ENCODE results near the gene FAM110C. TPM values are rescaled to one million over a fixed set of nuclear protein-coding genes. Genes with fewer than 3 reads are reported as not detected.

Gene FAM110C
- polyA plus RNA-seq, 1 donor from 2014 or later, result 0.21 TPM

DNA sequence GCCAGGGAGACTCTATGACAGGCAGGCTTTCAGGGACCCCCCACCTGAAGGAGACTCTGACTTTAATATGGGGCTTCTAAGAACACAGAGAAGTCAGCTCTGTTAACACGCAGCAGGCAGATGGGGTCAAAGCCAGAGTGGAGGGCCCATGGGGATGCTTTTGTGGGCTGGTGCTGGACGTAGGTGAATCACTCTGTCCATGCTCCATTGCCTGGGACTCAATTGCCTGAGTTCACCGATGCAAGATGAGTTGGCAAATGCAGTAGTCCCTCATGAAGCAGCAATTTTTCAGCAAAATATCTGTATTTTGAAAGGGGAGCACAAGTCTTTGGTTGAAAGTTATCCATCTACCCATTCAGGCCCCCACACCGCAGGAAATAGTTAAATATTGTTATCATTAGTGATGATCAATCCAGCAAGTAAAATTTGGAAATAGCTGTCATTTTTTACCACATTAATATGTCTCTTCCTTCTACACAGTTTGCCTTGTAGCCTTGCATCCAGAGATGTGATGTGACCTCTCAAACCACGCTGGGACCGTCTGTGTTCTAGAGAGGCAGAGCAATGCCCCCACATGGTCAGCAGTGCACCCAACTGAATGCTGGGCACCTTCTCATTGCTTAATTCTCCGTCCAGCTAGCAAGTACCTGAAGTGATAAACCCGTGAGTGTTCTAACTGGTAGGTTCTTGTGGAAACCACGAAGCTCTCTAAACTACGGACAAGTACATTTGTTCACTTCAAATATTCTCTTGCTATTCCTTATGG is 34.8 kb upstream of the FAM110C start:
- Histone ChIP-seq H3K36me3 (ENCODE audit: insufficient read depth, low read length) (no peaks in the 10 kb centered on the region), H3K27ac (ENCODE audit: low read length) (no peak overlapping the region), H3K9ac (ENCODE audit: low read length) (no peak overlapping the region), H4K20me1 (ENCODE audit: insufficient read depth) (no peaks in the 10 kb centered on the region), H3F3A (ENCODE audit: insufficient read depth, low read length, poor library complexity, severe bottlenecking) (no peaks in the 10 kb centered on the region), H3K79me2 (replicated peaks; ENCODE audit: insufficient read depth, low read length) (no peaks in the 10 kb centered on the region), H3K9me3 (ENCODE audit: low read length) (no peaks in the 10 kb centered on the region), H3K9me2 (ENCODE audit: insufficient read depth, low read length) (no peaks in the 10 kb centered on the region), H3K4me2 (ENCODE audit: low read length) (no peak overlapping the region), H3K4me3 (ENCODE audit: low read length) (no peak overlapping the region), H2AFZ (ENCODE audit: low read depth, low read length) (no peak overlapping the region), H3K27me3 (ENCODE audit: insufficient read depth, low read depth, low read length) (no peaks in the 10 kb centered on the region)
- TF ChIP-seq RAD21 (conservative IDR thresholded peaks at IDR 0.05), result no peak
- TF ChIP-seq MXI1 (conservative IDR thresholded peaks at IDR 0.05; ENCODE audit: poor library complexity, severe bottlenecking), result no peak
- no peak for TF ChIP-seq SMC3 (conservative IDR thresholded peaks at IDR 0.05; ENCODE audit: poor library complexity)
- TF ChIP-seq REST (IDR thresholded peaks at IDR 0.05; ENCODE audit: borderline replicate concordance), result no peak
- no peak for TF ChIP-seq TAF1 (IDR thresholded peaks at IDR 0.05; ENCODE audit: low read depth)
- TF ChIP-seq EP300 (conservative IDR thresholded peaks at IDR 0.05; ENCODE audit: poor library complexity, severe bottlenecking), result no peak
- no peak for TF ChIP-seq CTCF (IDR thresholded peaks at IDR 0.05; ENCODE audit: poor library complexity, severe bottlenecking)
- TF ChIP-seq EZH2 (IDR thresholded peaks at IDR 0.05; ENCODE audit: borderline replicate concordance, insufficient read depth, low read length, poor library complexity, severe bottlenecking), result no peak
- TF ChIP-seq POLR2AphosphoS5 (IDR thresholded peaks at IDR 0.05), result no peak

DNA sequence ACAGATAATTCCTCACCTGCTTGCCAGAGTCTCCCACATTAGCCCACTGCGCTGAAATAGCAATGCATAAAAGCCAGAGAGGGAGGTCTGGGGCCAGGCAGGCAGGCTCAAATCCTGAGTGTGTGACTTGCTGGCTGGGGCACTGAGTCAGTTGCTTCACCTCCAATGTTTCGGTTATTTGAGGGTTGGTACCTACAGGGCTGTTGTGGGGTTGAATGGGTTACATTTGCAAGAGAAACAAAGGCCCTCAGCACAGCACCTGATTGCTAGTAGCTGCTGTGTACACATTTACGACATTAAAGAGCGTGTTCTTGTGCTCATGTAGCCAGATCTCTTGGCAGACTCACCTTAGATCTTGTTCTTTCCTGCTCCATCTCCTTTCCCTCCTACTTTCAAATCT is 34.1 kb upstream of the FAM110C start:
- Histone ChIP-seq H3K4me2 (ENCODE audit: low read length) (no peak overlapping the region), H3K27ac (ENCODE audit: low read length) (no peak overlapping the region), H3K36me3 (ENCODE audit: insufficient read depth, low read length) (no peaks in the 10 kb centered on the region), H4K20me1 (ENCODE audit: insufficient read depth) (no peaks in the 10 kb centered on the region), H3K4me3 (ENCODE audit: low read length) (no peak overlapping the region), H3K27me3 (ENCODE audit: insufficient read depth, low read depth, low read length) (no peaks in the 10 kb centered on the region), H3K9ac (ENCODE audit: low read length) (no peak overlapping the region), H3F3A (ENCODE audit: insufficient read depth, low read length, poor library complexity, severe bottlenecking) (no peaks in the 10 kb centered on the region), H3K9me2 (ENCODE audit: insufficient read depth, low read length) (no peaks in the 10 kb centered on the region), H3K79me2 (replicated peaks; ENCODE audit: insufficient read depth, low read length) (no peaks in the 10 kb centered on the region), H2AFZ (ENCODE audit: low read depth, low read length) (no peak overlapping the region), H3K9me3 (ENCODE audit: low read length) (no peaks in the 10 kb centered on the region)
- TF ChIP-seq REST (IDR thresholded peaks at IDR 0.05; ENCODE audit: borderline replicate concordance) (no peak), EZH2 (IDR thresholded peaks at IDR 0.05; ENCODE audit: borderline replicate concordance, insufficient read depth, low read length, poor library complexity, severe bottlenecking) (no peak), MXI1 (conservative IDR thresholded peaks at IDR 0.05; ENCODE audit: poor library complexity, severe bottlenecking) (no peak), POLR2AphosphoS5 (IDR thresholded peaks at IDR 0.05) (no peak), SMC3 (conservative IDR thresholded peaks at IDR 0.05; ENCODE audit: poor library complexity) (no peak), RAD21 (conservative IDR thresholded peaks at IDR 0.05) (no peak), TAF1 (IDR thresholded peaks at IDR 0.05; ENCODE audit: low read depth) (no peak), CTCF (IDR thresholded peaks at IDR 0.05; ENCODE audit: poor library complexity, severe bottlenecking) (no peak), EP300 (conservative IDR thresholded peaks at IDR 0.05; ENCODE audit: poor library complexity, severe bottlenecking) (no peak)

Measured in neural cell (in vitro differentiated cells).